ENCODE measurements around the gene ATP2A3. TPM values are rescaled to one million over a fixed set of nuclear protein-coding genes. Genes with fewer than 3 reads are reported as not detected.

The ATP2A3 gene
- polyA plus RNA-seq, 3 donors = 6.9 to 46.5 (median 9.5) TPM

- intact Hi-C loops (cut with micrococcal nuclease) = no loop called here
- H4K20me1 ChIP-seq (ENCODE audit: insufficient read depth, low read length) = no peaks in the 10 kb centered on the region
- no peak overlapping the region for H3K9ac ChIP-seq (ENCODE audit: insufficient read depth, low read length, poor library complexity, severe bottlenecking)
- Mint-ChIP-seq H3K27ac (no peak overlapping the region), H3K36me3 (peaks cover 37 to 49% of the 10 kb centered on the region in 2 donors), H3K27me3 (ENCODE audit: low read depth in 3 of 3) (peaks cover 0 to 5% (median 0%) of the 10 kb centered on the region in 3 donors), H3K4me1 (no peaks in the 10 kb centered on the region), H3K4me3 (no peak overlapping the region), H3K9me3 (peaks cover 0 to 4% (median 0%) of the 10 kb centered on the region in 7 donors)
- H3K4me2 ChIP-seq (replicated peaks; ENCODE audit: extremely low read depth, low read length, poor library complexity, severe bottlenecking) = no peak overlapping the region
- H3K9me3 ChIP-seq (replicated peaks in 1 of 2; ENCODE audit: control insufficient read depth in 1 of 2, insufficient read depth in 1 of 2, low read length in 2 of 2) = no peaks in the 10 kb centered on the region
- no peak for TF ChIP-seq CTCF (IDR thresholded peaks at IDR 0.05)
- no peak overlapping the region for H3K4me3 ChIP-seq (replicated peaks in 1 of 3; ENCODE audit: low read depth in 2 of 3, low read length in 3 of 3)
- DNase-seq = no peak
- no peak overlapping the region for H3K27ac ChIP-seq (ENCODE audit: low read depth in 1 of 2, low read length in 2 of 2)
- H3K79me2 ChIP-seq (ENCODE audit: insufficient read depth, low read length) = no peaks in the 10 kb centered on the region
- 94% methylated on average over 3 of the region's 8 CpGs for WGBS (ENCODE audit: insufficient coverage)
- no peaks in the 10 kb centered on the region for H3K4me1 ChIP-seq (ENCODE audit: control insufficient read depth in 1 of 2, insufficient read depth in 2 of 2, low read length in 2 of 2)
- peaks cover 21 to 24% of the 10 kb centered on the region in 2 donors for H3K36me3 ChIP-seq (replicated peaks in 1 of 2; ENCODE audit: control insufficient read depth in 1 of 2, insufficient read depth in 2 of 2, low read length in 2 of 2)
- H3K27me3 ChIP-seq (ENCODE audit: control insufficient read depth in 2 of 2, insufficient read depth in 2 of 2, low read length in 2 of 2) = no peaks in the 10 kb centered on the region
- H2AFZ ChIP-seq (ENCODE audit: insufficient read depth, low read depth, low read length, poor library complexity, severe bottlenecking) = no peak overlapping the region
These were observed 87.0 kb downstream of the ATP2A3 start for GRCh38 chr17:3877220-3877619.

GRCh38 chr17:3875317-3875716, 88.9 kb downstream of the ATP2A3 start:
- Histone ChIP-seq H3K36me3 (replicated peaks in 1 of 2; ENCODE audit: control insufficient read depth in 1 of 2, insufficient read depth in 2 of 2, low read length in 2 of 2) (peaks cover 24 to 28% of the 10 kb centered on the region in 2 donors), H3K4me3 (replicated peaks in 1 of 3; ENCODE audit: low read depth in 2 of 3, low read length in 3 of 3) (no peak overlapping the region), H3K27me3 (ENCODE audit: control insufficient read depth in 2 of 2, insufficient read depth in 2 of 2, low read length in 2 of 2) (no peaks in the 10 kb centered on the region), H4K20me1 (ENCODE audit: insufficient read depth, low read length) (no peaks in the 10 kb centered on the region), H3K9ac (ENCODE audit: insufficient read depth, low read length, poor library complexity, severe bottlenecking) (no peak overlapping the region), H3K4me2 (replicated peaks; ENCODE audit: extremely low read depth, low read length, poor library complexity, severe bottlenecking) (no peak overlapping the region), H3K79me2 (ENCODE audit: insufficient read depth, low read length) (no peaks in the 10 kb centered on the region), H3K27ac (ENCODE audit: low read depth in 1 of 2, low read length in 2 of 2) (no peak overlapping the region), H3K9me3 (replicated peaks in 1 of 2; ENCODE audit: control insufficient read depth in 1 of 2, insufficient read depth in 1 of 2, low read length in 2 of 2) (no peaks in the 10 kb centered on the region), H3K4me1 (ENCODE audit: control insufficient read depth in 1 of 2, insufficient read depth in 2 of 2, low read length in 2 of 2) (no peaks in the 10 kb centered on the region), H2AFZ (ENCODE audit: insufficient read depth, low read depth, low read length, poor library complexity, severe bottlenecking) (no peak overlapping the region)
- peaks cover 32 to 53% of the 10 kb centered on the region in 2 donors for H3K36me3 Mint-ChIP-seq
- peak overlapping the region in 1 of 7 donors; percentile 32 for H3K27ac Mint-ChIP-seq
- 98% methylated on average over 4 of the region's 7 CpGs for WGBS (ENCODE audit: insufficient coverage)
- no peak for DNase-seq
- no peak overlapping the region for H3K4me3 Mint-ChIP-seq
- H3K27me3 Mint-ChIP-seq (ENCODE audit: low read depth in 3 of 3) = peaks cover 0 to 6% (median 3%) of the 10 kb centered on the region in 3 donors
- peaks cover 5% of the 10 kb centered on the region for H3K4me1 Mint-ChIP-seq
- H3K9me3 Mint-ChIP-seq = peaks cover 0 to 4% (median 0%) of the 10 kb centered on the region in 7 donors
- intact Hi-C loops (cut with micrococcal nuclease) = no loop called here
- no peak for TF ChIP-seq CTCF (IDR thresholded peaks at IDR 0.05)

Other genes starting within 250 kb of the ATP2A3 start
- gene HASPIN, start 240.5 kb downstream of the ATP2A3 start, polyA plus RNA-seq = under 1 TPM in 1 of 3 donors, not detected in 2; 0.05 TPM
- gene ITGAE, start 163.2 kb downstream of the ATP2A3 start, polyA plus RNA-seq = 100 to 1,000 TPM in 1 of 3 donors, 10 to 100 TPM in 2; 66.6 to 102 (median 78.8) TPM
- gene NCBP3, start 118.2 kb downstream of the ATP2A3 start, polyA plus RNA-seq = 10 to 100 TPM in 1 of 3 donors, 1 to 10 TPM in 2; 4.9 to 19.0 (median 8.5) TPM
- 10 to 100 TPM in 1 of 3 donors, 1 to 10 TPM in 1, under 1 TPM in 1; 0.74 to 24.1 (median 1.5) TPM for gene CAMKK1, start 71.4 kb downstream of the ATP2A3 start, polyA plus RNA-seq
- gene P2RX1, start 48.0 kb downstream of the ATP2A3 start, polyA plus RNA-seq = 100 to 1,000 TPM in 1 of 3 donors, 10 to 100 TPM in 2; 22.9 to 117 (median 33.8) TPM
- 10 to 100 TPM in 1 of 3 donors, 1 to 10 TPM in 2; 2.5 to 35.7 (median 3.7) TPM for gene ZZEF1, start 178.6 kb upstream of the ATP2A3 start, polyA plus RNA-seq
- 10 to 100 TPM; 10.4 to 14.3 (median 11.3) TPM for gene CYB5D2, start 178.8 kb upstream of the ATP2A3 start, polyA plus RNA-seq

Data from CD14-positive monocyte (primary cell).